ENCODE measurements around the gene IGFL4.

Gene IGFL4

GRCh38 chr19:46022061-46022430, 18.8 kb downstream of the IGFL4 start:
- peak overlapping the region; percentile 13 for H3K4me3 ChIP-seq (replicated peaks; ENCODE audit: insufficient read depth, low read length)
- peak overlapping the region; percentile 83 for H3K27ac ChIP-seq (replicated peaks)
- no peak for TF ChIP-seq GABPA (IDR thresholded peaks at IDR 0.05; ENCODE audit: low read depth)
- no peak for TF ChIP-seq CTCF (IDR thresholded peaks at IDR 0.05; ENCODE audit: insufficient read depth, low read length)
- TF ChIP-seq REST (IDR thresholded peaks at IDR 0.05; ENCODE audit: insufficient replicate concordance, low read depth): no peak
- TF ChIP-seq SPI1 (IDR thresholded peaks at IDR 0.05; ENCODE audit: borderline replicate concordance, low read depth): no peak
- TF ChIP-seq POLR2AphosphoS5 (IDR thresholded peaks at IDR 0.05; ENCODE audit: low read depth): no peak
- no peak for DNase-seq (ENCODE audit: low read depth in 1 of 2, low spot score in 1 of 2)
- no peaks in the 10 kb centered on the region for H3K27me3 ChIP-seq (ENCODE audit: insufficient read depth, poor library complexity, severe bottlenecking)

GRCh38 chr19:46021531-46022041, 19.2 kb downstream of the IGFL4 start:
- TF ChIP-seq REST (IDR thresholded peaks at IDR 0.05; ENCODE audit: insufficient replicate concordance, low read depth): no peak
- TF ChIP-seq CTCF (IDR thresholded peaks at IDR 0.05; ENCODE audit: insufficient read depth, low read length): no peak
- TF ChIP-seq POLR2AphosphoS5 (IDR thresholded peaks at IDR 0.05; ENCODE audit: low read depth): no peak
- no peak for TF ChIP-seq GABPA (IDR thresholded peaks at IDR 0.05; ENCODE audit: low read depth)
- TF ChIP-seq SPI1 (IDR thresholded peaks at IDR 0.05; ENCODE audit: borderline replicate concordance, low read depth): no peak
- Histone ChIP-seq H3K27me3 (ENCODE audit: insufficient read depth, poor library complexity, severe bottlenecking) (no peaks in the 10 kb centered on the region), H3K4me3 (replicated peaks; ENCODE audit: insufficient read depth, low read length) (peak overlapping the region; percentile 9), H3K27ac (replicated peaks) (peak overlapping the region; percentile 83; the same call in 1 of the 2 replicates)
- no peak for DNase-seq (ENCODE audit: low read depth in 1 of 2, low spot score in 1 of 2)

- no peak overlapping the region for H3K4me3 ChIP-seq (replicated peaks; ENCODE audit: insufficient read depth, low read length)
- H3K27ac ChIP-seq (replicated peaks): no peak overlapping the region
- H3K27me3 ChIP-seq (ENCODE audit: insufficient read depth, poor library complexity, severe bottlenecking): no peaks in the 10 kb centered on the region
- no peak for DNase-seq (ENCODE audit: low read depth in 1 of 2, low spot score in 1 of 2)
- TF ChIP-seq POLR2AphosphoS5 (IDR thresholded peaks at IDR 0.05; ENCODE audit: low read depth) (no peak), GABPA (IDR thresholded peaks at IDR 0.05; ENCODE audit: low read depth) (no peak), CTCF (IDR thresholded peaks at IDR 0.05; ENCODE audit: insufficient read depth, low read length) (no peak), SPI1 (IDR thresholded peaks at IDR 0.05; ENCODE audit: borderline replicate concordance, low read depth) (no peak), REST (IDR thresholded peaks at IDR 0.05; ENCODE audit: insufficient replicate concordance, low read depth) (no peak)
Measured at GRCh38 chr19:46020819-46021125, 20.0 kb downstream of the IGFL4 start.
